Measurements from ENCODE around the gene HSF5.
"Not testable (repeated sequence)": the region's sequence is repeated elsewhere in the genome, so short reads cannot be mapped to it uniquely, and the experiment has no call there.

Gene HSF5

GRCh38 chr17:58417300-58418092, 70.7 kb downstream of the HSF5 start, which contains the start of gene RNF43:
Gene RNF43, minus strand, starts transcription at chr17:58417534. Its CDS starts 1,957 bp downstream, at chr17:58415577.
- in situ Hi-C loops (cut with HindIII; ENCODE audit: low sequenced_read_pairs): no loop called here

- in situ Hi-C loops (cut with HindIII; ENCODE audit: low sequenced_read_pairs): no loop called here
These were observed 71.3 kb downstream of the HSF5 start for GRCh38 chr17:58416937-58417299.

GRCh38 chr17:58416396-58416795, 71.8 kb downstream of the HSF5 start:
- in situ Hi-C loops (cut with HindIII; ENCODE audit: low sequenced_read_pairs): no loop called here

GRCh38 chr17:58415371-58416055, 72.7 kb downstream of the HSF5 start:
- in situ Hi-C loops (cut with HindIII; ENCODE audit: low sequenced_read_pairs): no loop called here

GRCh38 chr17:58414596-58414997, 73.6 kb downstream of the HSF5 start:
- in situ Hi-C loops (cut with HindIII; ENCODE audit: low sequenced_read_pairs): no loop called here

- in situ Hi-C loops (cut with HindIII; ENCODE audit: low sequenced_read_pairs): no loop called here
These were observed 74.5 kb downstream of the HSF5 start for GRCh38 chr17:58413684-58414083.

- in situ Hi-C loops (cut with HindIII; ENCODE audit: low sequenced_read_pairs): no loop called here
These were observed 75.1 kb downstream of the HSF5 start for GRCh38 chr17:58412961-58413586.

GRCh38 chr17:58412064-58412703, 76.0 kb downstream of the HSF5 start:
- in situ Hi-C loops (cut with HindIII; ENCODE audit: low sequenced_read_pairs): no loop called here

- in situ Hi-C loops (cut with HindIII; ENCODE audit: low sequenced_read_pairs): no loop called here
These were observed 76.8 kb downstream of the HSF5 start for GRCh38 chr17:58411408-58411894.

- in situ Hi-C loops (cut with HindIII; ENCODE audit: low sequenced_read_pairs): no loop called here
These were observed 77.3 kb downstream of the HSF5 start for GRCh38 chr17:58410714-58411407.

GRCh38 chr17:58409432-58409831, 78.8 kb downstream of the HSF5 start:
- in situ Hi-C loops (cut with HindIII; ENCODE audit: low sequenced_read_pairs): no loop called here

- in situ Hi-C loops (cut with HindIII; ENCODE audit: low sequenced_read_pairs): no loop called here
These were observed 84.9 kb downstream of the HSF5 start for GRCh38 chr17:58403311-58403710.

- in situ Hi-C loops (cut with HindIII; ENCODE audit: low sequenced_read_pairs): no loop called here
These were observed 85.5 kb downstream of the HSF5 start for GRCh38 chr17:58402679-58403078.

- in situ Hi-C loops (cut with HindIII; ENCODE audit: low sequenced_read_pairs): no loop called here
These were observed 86.2 kb downstream of the HSF5 start for GRCh38 chr17:58402047-58402446.

- in situ Hi-C loops (cut with HindIII; ENCODE audit: low sequenced_read_pairs): no loop called here
These were observed 86.9 kb downstream of the HSF5 start for GRCh38 chr17:58401287-58401686.

- in situ Hi-C loops (cut with HindIII; ENCODE audit: low sequenced_read_pairs): no loop called here
These were observed 87.4 kb downstream of the HSF5 start for GRCh38 chr17:58400826-58401225.

- in situ Hi-C loops (cut with HindIII; ENCODE audit: low sequenced_read_pairs): no loop called here
These were observed 88.2 kb downstream of the HSF5 start for GRCh38 chr17:58399974-58400373.

GRCh38 chr17:58398574-58399266, 89.5 kb downstream of the HSF5 start:
- in situ Hi-C loops (cut with HindIII; ENCODE audit: low sequenced_read_pairs): no loop called here

GRCh38 chr17:58397421-58397820, 90.8 kb downstream of the HSF5 start:
- in situ Hi-C loops (cut with HindIII; ENCODE audit: low sequenced_read_pairs): not testable (repeated sequence)

GRCh38 chr17:58396173-58396572, 92.0 kb downstream of the HSF5 start:
- in situ Hi-C loops (cut with HindIII; ENCODE audit: low sequenced_read_pairs): no loop called here

Data from endothelial cell of hepatic sinusoid (primary cell).